ENCODE data around the gene HS3ST6.
A peak's percentile ranks its signal among the peaks of the same experiment; 100 is the strongest.
"Not testable (repeated sequence)": the region's sequence is repeated elsewhere in the genome, so short reads cannot be mapped to it uniquely, and the experiment has no call there.

Gene HS3ST6

GRCh38 chr16:1877804-1878203 lies 40.4 kb downstream of the HS3ST6 start:
- no peak for DNase-seq (ENCODE audit: low read depth)

- DNase-seq (ENCODE audit: low read depth), result no peak
These were observed 41.1 kb downstream of the HS3ST6 start for GRCh38 chr16:1877089-1877488.

GRCh38 chr16:1876468-1876867 lies 41.7 kb downstream of the HS3ST6 start:
- DNase-seq (ENCODE audit: low read depth), result no peak

- not testable (repeated sequence) for DNase-seq (ENCODE audit: low read depth)
These were observed 42.1 kb downstream of the HS3ST6 start for GRCh38 chr16:1876066-1876465.

GRCh38 chr16:1874854-1875253 lies 43.4 kb downstream of the HS3ST6 start:
- DNase-seq (ENCODE audit: low read depth), result no peak

- no peak for DNase-seq (ENCODE audit: low read depth)
These were observed 46.1 kb downstream of the HS3ST6 start, which contains the start of gene MEIOB for GRCh38 chr16:1871974-1872635. Gene MEIOB, minus strand, starts transcription at chr16:1872164. Its CDS starts 3,989 bp downstream, at chr16:1868175.

GRCh38 chr16:1870365-1871082 lies 47.7 kb downstream of the HS3ST6 start:
- DNase-seq (ENCODE audit: low read depth), result peak; percentile 29

- no peak for DNase-seq (ENCODE audit: low read depth)
These were observed 52.1 kb downstream of the HS3ST6 start for GRCh38 chr16:1865902-1866690.

GRCh38 chr16:1863681-1864460 lies 54.3 kb downstream of the HS3ST6 start:
- no peak for DNase-seq (ENCODE audit: low read depth)

GRCh38 chr16:1862394-1862793 lies 55.8 kb downstream of the HS3ST6 start:
- no peak for DNase-seq (ENCODE audit: low read depth)

GRCh38 chr16:1861730-1862129 lies 56.5 kb downstream of the HS3ST6 start:
- no peak for DNase-seq (ENCODE audit: low read depth)
